GM10266 (cell line): Measurements from ENCODE around the gene S100A2.

Source experiments
- DNase-seq: peaks from one replicate; pipeline ENCODE4 v3.0.0; 2012; ENCODE audit errors: extremely low spot score
- TF ChIP-seq, protein P1 (sequence below): IDR thresholded peaks from 2 replicates; pipeline ENCODE4 v1.5.1; 2012; ENCODE audit warnings: mild to moderate bottlenecking, low read depth; ENCODE audit not compliant: control insufficient read depth, insufficient read depth; ENCODE audit errors: missing control alignments

S100A2 gene

DNA sequence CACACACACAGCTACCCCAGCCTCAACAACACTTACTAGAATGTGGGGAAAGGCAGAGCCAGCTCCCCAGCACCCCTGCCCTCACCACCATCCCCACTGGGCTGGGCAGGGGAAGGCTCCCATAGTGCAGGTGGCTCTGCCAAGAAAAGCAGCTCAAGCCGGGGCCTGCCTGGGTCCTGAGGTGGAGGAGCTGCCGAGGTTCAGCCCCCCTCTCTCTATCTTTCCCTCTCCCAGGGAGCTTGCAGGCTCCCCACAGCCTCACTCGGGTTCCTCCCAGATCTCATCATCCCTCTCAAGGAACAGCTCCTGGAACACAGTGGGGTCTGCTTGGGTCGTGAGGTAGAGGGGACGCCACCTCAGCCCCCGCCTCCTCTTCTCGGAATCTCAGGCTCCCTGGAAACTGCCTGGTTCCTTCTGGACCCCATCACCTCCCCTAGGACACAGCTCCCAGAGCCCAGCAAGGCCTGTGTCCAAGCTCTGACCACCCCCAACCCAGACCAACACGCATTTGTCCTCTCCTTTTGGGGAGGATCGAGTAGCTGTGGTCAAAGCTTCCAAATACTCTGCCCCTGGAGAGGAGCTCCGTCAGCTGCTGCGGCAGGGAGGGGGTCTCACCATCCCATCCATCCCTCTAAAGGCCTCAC is 46.6 kb upstream of the S100A2 start:
- DNase-seq: no peak
- TF ChIP-seq, protein P1, sequence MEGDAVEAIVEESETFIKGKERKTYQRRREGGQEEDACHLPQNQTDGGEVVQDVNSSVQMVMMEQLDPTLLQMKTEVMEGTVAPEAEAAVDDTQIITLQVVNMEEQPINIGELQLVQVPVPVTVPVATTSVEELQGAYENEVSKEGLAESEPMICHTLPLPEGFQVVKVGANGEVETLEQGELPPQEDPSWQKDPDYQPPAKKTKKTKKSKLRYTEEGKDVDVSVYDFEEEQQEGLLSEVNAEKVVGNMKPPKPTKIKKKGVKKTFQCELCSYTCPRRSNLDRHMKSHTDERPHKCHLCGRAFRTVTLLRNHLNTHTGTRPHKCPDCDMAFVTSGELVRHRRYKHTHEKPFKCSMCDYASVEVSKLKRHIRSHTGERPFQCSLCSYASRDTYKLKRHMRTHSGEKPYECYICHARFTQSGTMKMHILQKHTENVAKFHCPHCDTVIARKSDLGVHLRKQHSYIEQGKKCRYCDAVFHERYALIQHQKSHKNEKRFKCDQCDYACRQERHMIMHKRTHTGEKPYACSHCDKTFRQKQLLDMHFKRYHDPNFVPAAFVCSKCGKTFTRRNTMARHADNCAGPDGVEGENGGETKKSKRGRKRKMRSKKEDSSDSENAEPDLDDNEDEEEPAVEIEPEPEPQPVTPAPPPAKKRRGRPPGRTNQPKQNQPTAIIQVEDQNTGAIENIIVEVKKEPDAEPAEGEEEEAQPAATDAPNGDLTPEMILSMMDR: no peak

DNA sequence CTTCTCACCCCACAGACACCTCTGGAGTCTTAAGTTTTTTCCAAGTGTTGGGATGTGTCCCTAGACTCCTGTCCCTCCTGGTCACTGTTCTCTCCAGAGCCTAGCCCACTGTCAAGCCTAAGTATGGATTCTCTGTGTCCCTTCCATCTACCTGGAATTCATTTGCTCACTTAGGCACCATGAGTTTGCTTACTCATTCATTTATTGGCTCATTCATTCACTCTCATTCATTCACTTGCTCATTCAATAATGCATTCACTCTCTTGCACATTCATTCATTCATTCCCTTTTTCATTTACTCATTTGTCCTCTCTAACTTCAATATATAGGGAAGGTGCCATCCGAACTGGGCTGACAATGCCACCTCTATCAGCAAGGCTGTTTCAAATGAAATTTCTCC is 45.7 kb upstream of the S100A2 start:
- DNase-seq: no peak
- TF ChIP-seq, protein P1: no peak

DNA sequence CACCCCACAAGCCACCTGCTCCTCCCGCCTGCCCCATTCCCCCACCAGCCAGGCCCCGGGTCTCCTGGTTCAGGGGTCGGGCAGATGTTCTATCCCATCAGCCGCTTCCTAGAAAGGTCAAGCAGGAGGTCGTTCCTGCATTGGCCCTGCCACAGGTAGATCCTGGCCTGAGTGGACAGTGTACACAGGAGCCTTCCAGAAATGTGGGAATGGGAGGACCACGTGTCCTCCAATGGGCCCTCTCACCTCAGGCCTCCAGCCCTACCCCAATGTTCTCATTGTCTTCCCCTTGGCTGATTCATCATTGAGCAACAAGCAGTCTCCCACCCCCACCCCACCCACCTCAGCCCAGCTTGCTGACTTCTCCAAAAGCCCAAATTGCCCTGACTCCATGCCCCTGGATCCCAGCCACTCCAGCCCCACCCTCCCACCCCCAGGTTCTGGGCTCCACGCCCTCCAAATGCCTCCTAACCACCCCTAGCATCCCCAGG is 45.2 kb upstream of the S100A2 start:
- DNase-seq: no peak
- TF ChIP-seq, protein P1: no peak

DNA sequence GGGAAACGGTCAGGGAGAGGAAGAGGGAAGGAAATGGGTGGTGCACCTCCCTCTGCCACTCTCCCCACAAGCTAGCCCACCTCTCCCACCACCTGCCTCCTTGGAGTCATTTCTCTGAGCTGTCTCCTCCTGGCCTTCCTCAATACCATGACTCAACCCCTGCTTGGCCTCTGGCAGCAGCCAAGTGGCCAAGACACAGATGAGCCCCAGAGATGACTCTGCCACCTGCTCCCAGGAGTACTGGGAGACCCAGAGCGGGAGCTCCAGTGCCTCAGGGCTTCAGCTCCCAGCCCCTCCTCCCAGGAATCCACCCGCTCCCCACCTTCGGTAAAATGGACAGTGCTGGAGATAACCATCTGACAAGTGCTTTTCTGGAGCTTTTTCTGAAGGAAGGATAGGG is 44.7 kb upstream of the S100A2 start:
- DNase-seq: no peak
- TF ChIP-seq, protein P1: no peak

DNA sequence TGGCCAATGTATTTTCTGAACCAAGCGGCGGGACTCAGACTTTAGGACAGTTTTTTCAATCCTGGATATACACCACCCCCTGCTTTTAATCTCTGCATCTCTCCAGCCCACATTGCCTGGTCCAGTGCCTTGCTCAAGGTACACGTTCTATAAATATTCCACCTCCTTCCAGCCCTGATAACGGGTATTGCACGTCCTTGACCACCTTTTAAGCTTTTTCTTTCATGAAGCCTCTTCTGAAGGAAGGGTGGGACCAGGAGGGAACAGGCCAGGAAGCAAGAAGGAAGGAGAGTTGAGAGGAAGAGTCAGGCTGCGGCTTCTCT is 43.9 kb upstream of the S100A2 start:
- TF ChIP-seq, protein P1: no peak
- DNase-seq: no peak

DNA sequence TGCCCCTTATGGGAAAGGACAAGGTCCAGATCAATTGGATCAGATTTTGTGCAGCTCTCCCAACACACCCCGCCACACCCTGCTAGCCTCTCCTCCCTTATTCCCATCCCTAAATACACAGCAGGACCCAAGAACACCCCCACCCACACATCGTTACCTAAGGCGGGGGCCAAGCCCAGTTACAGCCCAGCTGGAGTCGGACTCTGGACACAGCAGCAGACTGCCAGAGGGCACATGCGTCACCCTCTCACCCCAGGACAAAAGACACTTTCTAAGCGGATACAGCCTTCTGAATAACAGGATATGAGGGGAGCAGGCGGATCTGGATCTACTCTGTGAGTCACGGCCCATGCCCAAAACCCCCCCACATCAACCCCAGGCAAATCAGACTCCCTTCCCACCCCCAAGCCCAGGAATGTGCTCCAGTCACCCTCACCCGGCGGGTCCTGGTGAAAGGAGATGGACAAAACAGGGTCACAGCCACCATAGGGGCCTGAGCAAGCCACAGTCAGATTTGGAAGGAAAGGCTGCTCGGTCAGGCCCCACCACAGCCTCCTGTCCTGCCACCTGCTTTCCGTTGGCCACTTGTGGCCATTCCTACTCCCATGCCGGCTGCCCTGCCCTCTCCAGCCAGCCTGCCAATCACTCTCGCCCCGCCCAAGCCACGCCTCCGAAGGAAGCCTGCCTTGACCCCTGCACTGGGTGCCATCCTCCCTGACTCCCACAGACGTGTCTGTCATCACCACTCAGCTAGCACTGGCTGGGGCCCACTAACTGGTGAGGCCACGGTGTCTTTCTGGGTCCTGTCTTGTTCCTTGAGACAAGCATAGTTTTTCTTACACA is 43.3 kb upstream of the S100A2 start:
- DNase-seq: no peak
- TF ChIP-seq, protein P1: no peak

DNA sequence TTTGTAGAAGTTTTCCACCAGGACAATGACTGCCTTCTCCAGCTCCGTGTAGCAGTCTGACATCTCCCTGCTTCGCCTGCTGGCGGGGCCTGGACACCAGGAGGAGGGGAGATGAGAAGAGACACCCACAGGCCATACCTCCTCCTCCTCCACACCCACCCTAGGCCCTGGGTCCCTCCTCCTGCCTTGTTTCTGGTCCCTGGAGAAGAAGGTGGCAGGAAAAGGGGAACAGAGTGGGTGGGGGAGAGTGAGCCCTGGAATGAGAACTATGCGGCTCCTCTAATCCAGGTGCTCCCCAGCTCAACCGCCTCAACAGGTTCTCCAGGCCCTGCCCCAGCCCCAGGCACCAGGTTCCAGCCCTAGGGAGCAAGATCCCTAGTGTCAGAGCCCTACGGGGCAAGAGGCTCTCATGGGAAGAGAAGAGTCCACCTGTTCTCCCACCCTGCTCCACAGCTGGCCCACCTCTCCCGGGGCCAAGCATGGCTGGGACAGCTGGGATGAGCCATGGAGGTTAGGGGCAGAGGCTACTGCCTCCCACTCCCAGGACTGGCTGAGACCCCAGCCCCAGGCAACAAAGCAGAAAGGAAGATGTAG is 42.5 kb upstream of the S100A2 start:
- no peak for DNase-seq

More for the DNA sequence above, 42.5 kb upstream of the S100A2 start:
- TF ChIP-seq, protein P1: no peak
